NCI-H128 (cell line): ENCODE results near the gene SCFD2.

Source experiments
- DNase-seq: peaks from one replicate; lab custom pipeline; 2025; ENCODE audit not compliant: unreplicated experiment; lab: John Stamatoyannopoulos, UW

SCFD2 gene

GRCh38 chr4:52904421-52904820 lies 461.4 kb downstream of the SCFD2 start:
- no peak for DNase-seq

DNA sequence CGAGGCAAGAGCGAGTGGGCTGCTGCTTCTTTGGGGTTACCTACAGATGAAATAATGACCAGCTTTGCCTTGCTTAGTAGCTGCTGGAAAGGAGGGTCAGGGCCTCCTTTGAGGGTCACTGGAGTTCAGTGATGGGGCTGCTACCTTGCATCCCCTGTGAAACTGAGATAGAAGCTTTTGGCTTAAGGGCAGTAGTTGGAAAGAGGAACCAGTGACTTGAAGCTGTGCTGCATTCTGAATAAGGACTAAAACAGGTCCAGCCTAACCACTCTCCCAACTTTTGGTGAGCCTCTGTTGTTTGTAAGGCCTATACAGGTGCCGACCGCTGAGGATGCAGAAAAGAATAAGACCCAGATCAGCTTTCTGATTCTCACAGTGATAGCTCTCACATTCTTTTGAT lies 462.6 kb downstream of the SCFD2 start:
- no peak for DNase-seq

DNA sequence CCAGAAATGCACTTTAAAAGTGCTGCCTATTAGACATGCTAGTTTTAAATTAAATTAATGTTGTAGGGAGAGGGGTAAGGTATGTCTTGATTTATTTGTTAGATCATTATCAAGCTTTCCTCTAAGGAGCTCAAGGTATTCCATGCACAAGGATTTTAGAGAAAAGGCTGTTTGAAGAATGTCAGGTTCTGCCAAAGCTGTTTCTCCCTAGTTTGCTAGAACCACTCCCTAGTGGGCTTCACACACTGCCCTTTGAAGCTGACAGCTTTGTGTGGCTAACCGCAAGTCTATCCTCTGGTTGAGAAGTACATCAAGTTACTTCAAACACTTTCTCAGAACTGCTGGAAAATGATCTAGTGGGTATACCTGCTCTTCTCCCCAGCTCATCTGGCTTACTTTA lies 471.4 kb downstream of the SCFD2 start:
- no peak for DNase-seq

GRCh38 chr4:52892880-52893279 lies 473.0 kb downstream of the SCFD2 start:
- DNase-seq: no peak

- no peak for DNase-seq
These were observed 474.1 kb downstream of the SCFD2 start for GRCh38 chr4:52891743-52892142.

- no peak for DNase-seq
These were observed 475.4 kb downstream of the SCFD2 start for GRCh38 chr4:52890521-52890791.

- DNase-seq: no peak
These were observed 475.9 kb downstream of the SCFD2 start for GRCh38 chr4:52889778-52890520.

DNA sequence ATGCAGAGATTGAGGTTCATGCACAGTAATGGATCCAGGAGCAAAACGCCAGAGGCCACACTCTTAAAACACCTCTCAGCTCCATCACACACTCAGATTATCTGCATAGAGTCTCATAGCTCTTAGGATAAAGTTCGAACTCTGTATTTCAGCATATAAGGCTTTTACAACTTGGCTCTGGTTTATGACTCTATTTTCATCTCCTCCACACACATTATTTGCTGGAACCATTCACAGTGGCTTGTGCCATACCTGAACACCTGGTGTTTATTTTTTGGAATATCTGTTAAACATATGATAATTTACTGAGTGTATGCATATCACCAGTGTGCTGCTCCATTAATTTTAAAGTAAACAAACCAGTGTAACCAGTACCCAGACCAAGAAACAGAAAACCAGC lies 476.5 kb downstream of the SCFD2 start:
- no peak for DNase-seq

GRCh38 chr4:52884994-52885393 lies 480.9 kb downstream of the SCFD2 start:
- no peak for DNase-seq

DNA sequence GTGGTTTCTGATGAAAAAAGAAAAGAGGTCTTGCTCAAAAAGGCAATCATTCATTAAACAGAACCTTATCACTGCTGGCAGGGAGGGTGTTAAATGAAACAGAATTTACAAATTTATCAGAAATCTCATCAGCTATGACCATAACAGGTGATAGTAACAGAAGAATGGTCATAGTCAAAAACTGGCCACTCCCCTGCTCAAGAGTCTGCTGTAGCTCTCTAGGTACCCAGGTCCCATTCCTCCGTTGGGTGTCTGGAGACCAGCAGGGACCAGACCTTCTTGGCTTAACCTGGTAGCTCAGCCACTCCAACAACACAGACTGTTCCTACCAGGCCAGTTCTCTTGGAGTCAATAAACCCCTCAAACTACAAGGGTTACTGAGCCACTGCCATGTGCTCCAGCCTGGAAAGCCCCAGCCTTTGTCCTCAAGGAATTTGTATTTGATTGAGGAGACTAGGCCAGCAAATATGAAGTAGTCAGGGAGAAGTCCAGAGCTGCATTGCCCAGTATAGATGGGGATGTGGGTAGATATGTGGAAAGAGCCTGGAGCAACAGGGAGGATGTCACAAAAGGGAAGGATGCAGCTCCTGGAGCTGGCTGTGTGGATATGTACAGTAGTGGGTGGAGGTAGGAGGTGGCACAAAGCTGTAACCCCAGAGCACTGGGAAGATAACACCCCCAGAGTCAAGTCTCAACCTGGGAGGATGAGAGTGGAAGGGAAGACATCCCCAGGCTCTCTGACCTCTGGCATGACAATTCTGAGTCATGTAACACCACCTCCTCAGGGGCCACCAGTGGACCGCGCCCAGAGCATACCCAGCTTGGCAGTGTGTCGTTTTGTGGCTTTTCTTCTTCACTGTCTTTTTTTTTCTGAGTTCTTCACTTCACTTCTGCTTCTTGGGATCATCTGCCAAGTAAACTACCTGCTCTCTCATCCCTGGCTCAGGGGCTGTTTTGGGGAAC lies 481.9 kb downstream of the SCFD2 start:
- no peak for DNase-seq

DNA sequence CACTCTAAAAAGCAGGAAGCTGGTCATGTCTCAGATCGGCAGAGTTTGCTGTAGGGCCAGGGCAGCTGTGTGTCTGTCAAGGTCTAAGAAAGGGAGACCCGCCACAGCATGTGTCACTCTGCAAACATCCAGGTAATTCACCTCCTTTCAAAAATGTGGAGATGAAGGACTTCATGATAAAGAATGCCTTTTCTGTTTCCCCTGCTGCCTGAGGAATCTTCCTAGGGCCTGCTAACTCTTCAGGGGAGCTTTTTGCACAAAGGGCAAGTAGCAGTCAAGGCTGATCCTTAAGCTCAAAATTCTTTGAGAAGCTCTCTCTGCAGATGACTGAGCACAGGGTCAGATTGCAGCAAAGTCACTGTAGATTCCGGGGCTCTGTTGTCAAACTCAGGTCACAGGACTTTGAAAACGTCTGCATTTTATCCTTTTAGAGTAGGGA lies 482.7 kb downstream of the SCFD2 start:
- no peak for DNase-seq

GRCh38 chr4:52880994-52881393 lies 484.9 kb downstream of the SCFD2 start:
- no peak for DNase-seq

DNA sequence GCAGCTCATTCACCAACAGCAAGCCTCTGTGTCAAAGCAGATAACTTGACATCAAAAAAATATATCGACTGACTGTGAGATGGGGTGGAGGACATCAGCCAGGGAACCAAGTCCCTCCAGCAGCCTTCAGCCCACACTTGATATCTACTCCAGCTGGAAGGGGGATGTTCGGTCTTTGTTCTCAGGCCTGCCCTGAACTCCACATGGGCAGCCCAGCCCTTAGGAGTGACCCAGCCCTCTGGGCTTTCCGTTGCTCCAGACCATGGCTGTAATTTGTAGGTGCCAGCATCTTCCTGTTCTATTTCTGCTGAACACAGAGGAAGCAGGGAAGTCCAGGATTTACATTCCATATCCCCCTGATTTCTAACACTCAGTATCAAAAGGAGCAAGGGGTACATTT lies 486.4 kb downstream of the SCFD2 start:
- DNase-seq: no peak

DNA sequence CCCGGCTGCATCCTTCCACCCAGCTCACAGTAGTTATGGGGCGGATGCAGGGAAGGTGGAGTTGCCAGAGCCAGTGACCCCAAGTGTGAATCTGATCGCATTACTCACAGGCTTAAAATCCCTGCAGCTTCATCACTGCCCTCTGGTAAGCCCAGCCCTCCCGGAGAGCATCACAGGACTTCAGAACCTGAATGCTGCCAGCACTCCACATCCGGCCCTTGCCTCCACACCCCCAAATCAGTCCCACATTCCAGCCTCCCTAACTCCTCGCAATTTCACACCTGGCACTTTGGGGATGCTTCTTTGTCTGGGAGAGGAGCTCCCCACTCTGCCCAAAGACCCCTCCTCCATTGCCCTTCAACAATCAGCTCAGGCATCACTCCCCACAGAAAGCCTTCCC lies 488.2 kb downstream of the SCFD2 start:
- DNase-seq: no peak

DNA sequence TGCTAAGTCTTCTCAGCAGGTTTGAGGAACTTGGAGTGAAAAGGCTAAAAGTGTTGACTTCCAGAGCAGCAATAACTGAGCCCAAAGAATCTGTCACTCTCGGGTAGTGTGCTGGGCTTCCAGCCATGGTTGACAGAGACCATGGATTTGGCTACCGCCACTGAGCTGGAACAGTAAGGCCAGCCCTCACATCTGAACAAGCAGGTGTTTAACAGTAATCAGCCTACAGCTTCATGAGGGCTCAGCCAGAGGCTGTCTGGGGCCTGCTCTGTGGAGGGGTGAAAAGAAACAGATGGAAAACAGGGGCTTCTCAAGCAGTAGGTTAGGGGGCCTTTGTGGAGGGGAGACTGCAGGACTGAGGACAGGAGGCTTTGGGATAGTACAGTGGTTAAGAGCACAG lies 488.8 kb downstream of the SCFD2 start:
- DNase-seq: no peak

DNA sequence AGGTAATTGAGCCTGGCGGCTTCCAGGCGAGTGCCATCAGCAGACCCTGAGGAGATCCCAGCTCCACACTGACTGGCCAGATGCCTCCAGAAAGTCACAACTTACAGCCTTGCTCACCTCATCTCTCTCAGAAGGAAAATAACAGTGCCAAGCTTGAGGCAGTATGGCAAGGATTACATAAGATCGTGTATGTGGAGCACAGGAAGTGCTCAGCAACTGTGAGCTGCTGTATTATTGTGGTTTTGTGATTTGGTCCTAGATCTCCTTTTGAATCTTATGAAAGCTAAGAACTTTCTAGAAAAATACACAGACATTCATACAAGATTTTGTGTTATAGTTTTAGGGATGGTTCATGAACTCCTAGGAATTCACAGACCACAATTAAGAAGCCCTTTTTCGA lies 489.8 kb downstream of the SCFD2 start:
- no peak for DNase-seq

- no peak for DNase-seq
These were observed 490.9 kb downstream of the SCFD2 start for GRCh38 chr4:52874948-52875347.

- DNase-seq: no peak
These were observed 492.0 kb downstream of the SCFD2 start for GRCh38 chr4:52873861-52874343.

DNA sequence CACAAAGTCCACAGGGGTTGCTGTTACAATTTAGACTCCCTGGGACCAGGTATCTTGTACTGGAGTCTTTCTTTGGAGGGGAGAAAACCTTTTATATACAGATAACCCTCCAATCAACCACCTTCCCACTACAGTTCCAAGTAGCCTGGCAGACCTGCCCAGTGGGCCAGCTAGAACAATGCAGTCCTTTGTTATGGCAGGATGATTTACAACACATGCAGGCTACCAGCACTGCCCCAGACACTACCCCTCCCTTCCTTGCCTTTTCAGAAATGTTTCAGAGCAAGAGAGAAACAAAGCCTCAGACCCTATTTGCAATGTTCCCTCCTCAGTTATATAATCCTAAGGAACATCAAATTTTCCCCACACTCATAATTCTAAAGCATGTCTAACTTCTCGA lies 492.7 kb downstream of the SCFD2 start:
- no peak for DNase-seq

- DNase-seq: no peak
These were observed 495.6 kb downstream of the SCFD2 start for GRCh38 chr4:52870225-52870624.

GRCh38 chr4:52869656-52870055 lies 496.2 kb downstream of the SCFD2 start:
- DNase-seq: no peak

DNA sequence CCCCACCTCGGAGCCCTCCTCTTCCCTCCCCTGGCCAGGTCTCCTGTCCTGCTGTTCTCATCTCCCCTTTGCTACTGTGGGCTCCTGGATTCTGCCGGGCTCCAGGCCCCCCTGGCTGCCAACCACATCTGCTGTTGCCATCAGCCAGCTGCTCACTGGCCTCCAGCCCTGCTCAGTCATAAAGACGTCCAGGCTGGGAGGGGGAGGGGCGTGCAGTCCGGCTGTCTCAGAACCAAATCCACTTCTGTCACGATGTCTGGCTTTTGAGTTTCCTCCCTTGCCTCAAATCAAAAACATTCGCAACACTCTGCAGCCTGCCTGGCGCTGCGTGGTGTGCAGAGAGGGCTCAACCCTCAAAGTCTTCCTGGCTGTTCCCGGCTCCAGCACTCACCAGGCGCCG lies 496.7 kb downstream of the SCFD2 start:
- no peak for DNase-seq
